ENCODE results near the gene IFNA16. TPM values are rescaled to one million over a fixed set of nuclear protein-coding genes. Genes with fewer than 3 reads are reported as not detected.
A peak's percentile ranks its signal among the peaks of the same experiment; 100 is the strongest.
"Not testable (repeated sequence)": the region's sequence is repeated elsewhere in the genome, so short reads cannot be mapped to it uniquely, and the experiment has no call there.

Gene IFNA16
- total RNA-seq, 1 experiment from 2014 or later, result not detected

DNA sequence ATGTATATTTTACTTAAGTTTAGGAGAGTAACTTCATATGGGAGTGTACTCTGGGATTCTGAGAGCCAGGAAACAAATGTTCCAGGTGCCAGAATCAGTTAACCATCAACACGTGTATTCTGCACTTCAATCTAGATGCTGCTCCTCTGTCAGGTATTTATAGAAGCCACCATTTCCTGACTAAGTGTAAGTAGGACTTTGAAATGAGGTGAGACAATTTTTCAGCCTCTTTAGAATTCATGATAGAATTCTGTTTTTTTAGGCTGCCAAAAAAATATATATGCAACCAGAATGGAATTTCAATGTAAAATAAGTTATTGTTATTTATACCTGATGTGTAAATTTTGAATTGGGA lies 19.2 kb upstream of the IFNA16 start:
- H3K27ac ChIP-seq (ENCODE audit: low read length); H3K9me2 ChIP-seq (replicated peaks; ENCODE audit: insufficient read depth, low read length); H3K9me3 ChIP-seq (ENCODE audit: low read length); H3K27me3 ChIP-seq (ENCODE audit: low read length); H3K36me3 ChIP-seq (ENCODE audit: insufficient read depth, low read length); H3K4me2 ChIP-seq (ENCODE audit: low read depth, low read length, poor library complexity, severe bottlenecking); H3K4me1 ChIP-seq (ENCODE audit: low read length); H3K9ac ChIP-seq (ENCODE audit: low read length); H3K4me3 ChIP-seq (ENCODE audit: low read length); H3K79me2 ChIP-seq (ENCODE audit: low read length); H2AFZ ChIP-seq (ENCODE audit: low read length); H4K20me1 ChIP-seq (ENCODE audit: insufficient read depth, low read depth, low read length): not testable (repeated sequence)
- DNase-seq, result peak; percentile 29

DNA sequence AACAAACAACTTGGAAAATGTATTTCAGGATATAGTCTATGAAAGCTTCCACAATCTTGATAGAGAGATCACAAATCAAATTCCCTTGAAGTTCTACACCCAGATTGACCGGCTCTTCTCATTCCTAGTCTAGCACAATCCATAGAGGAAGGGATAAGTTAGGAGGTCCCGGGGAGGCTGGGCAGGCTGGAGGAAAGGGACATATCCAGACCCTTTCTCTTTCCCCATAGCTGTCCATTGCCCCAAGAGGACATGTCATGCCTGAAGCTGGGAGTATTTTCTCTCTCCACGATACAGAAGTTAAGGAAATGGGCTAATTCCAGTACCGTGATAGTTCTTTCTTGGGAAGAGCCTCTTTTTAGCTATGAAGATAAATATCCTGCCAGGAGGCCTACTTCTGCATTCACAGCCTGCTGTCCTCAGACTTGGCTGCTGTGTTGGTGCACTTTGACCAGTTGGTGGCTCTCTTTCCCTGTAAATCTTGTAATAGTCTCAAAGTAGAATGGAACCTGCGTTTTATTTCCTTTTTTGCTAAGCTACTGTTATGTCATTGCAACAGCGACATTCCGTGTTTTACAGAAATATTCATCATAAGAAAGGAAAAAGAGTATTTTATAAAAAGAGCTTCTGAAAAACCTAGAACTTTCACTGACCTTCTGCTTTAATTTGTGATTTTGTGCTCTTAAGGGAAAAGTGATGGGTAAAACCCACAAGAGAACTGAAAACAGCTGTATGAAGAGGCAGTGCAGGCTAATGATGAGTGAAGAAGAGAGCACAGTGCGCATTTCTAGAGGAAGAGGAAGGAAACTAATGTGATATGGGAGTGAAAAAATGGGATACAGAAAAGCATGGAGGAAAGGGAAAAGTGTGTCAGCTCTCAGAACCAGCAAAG lies 18.6 kb upstream of the IFNA16 start:
- DNase-seq, result peak; percentile 81
- H3K27me3 ChIP-seq (ENCODE audit: low read length); H2AFZ ChIP-seq (ENCODE audit: low read length); H3K9me2 ChIP-seq (replicated peaks; ENCODE audit: insufficient read depth, low read length); H3K4me2 ChIP-seq (ENCODE audit: low read depth, low read length, poor library complexity, severe bottlenecking); H3K4me1 ChIP-seq (ENCODE audit: low read length); H3K9me3 ChIP-seq (ENCODE audit: low read length); H4K20me1 ChIP-seq (ENCODE audit: insufficient read depth, low read depth, low read length); H3K4me3 ChIP-seq (ENCODE audit: low read length); H3K79me2 ChIP-seq (ENCODE audit: low read length); H3K9ac ChIP-seq (ENCODE audit: low read length); H3K36me3 ChIP-seq (ENCODE audit: insufficient read depth, low read length); H3K27ac ChIP-seq (ENCODE audit: low read length): not testable (repeated sequence)

DNA sequence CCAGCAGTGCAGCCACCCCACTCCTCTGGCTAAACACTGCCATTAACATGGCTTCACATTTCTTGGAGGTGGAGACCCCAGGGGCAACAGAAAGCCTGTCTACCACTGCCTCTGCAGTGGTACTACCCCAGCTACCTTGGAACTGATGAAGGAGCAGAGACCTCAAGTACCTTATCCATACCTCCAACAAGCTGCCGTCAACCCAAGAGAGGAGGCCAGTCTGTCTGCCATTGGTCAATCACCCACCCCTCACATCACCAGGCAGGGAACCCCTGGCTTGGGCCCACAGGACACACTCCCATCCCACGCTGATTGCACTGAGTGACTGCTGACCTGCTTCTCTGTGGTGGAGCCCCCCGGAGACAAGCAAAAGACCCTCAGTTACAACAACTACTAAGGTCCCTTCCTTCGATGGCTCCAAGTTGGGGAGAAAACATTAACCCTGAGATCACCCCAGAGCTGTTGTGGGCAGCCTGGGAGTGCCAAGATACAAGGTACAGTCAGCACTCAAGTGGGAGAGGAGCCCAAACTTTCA lies 17.1 kb upstream of the IFNA16 start:
- H2AFZ ChIP-seq (ENCODE audit: low read length), result no peak overlapping the region
- no peak overlapping the region for H3K27ac ChIP-seq (ENCODE audit: low read length)
- no peaks in the 10 kb centered on the region for H3K4me1 ChIP-seq (ENCODE audit: low read length)
- no peaks in the 10 kb centered on the region for H3K9me3 ChIP-seq (ENCODE audit: low read length)
- H3K36me3 ChIP-seq (ENCODE audit: insufficient read depth, low read length), result no peaks in the 10 kb centered on the region
- H3K9me2 ChIP-seq (replicated peaks; ENCODE audit: insufficient read depth, low read length), result no peaks in the 10 kb centered on the region
- no peak overlapping the region for H3K4me2 ChIP-seq (ENCODE audit: low read depth, low read length, poor library complexity, severe bottlenecking)
- H3K27me3 ChIP-seq (ENCODE audit: low read length), result no peaks in the 10 kb centered on the region
- H3K9ac ChIP-seq (ENCODE audit: low read length), result no peak overlapping the region
- H3K4me3 ChIP-seq (ENCODE audit: low read length), result no peak overlapping the region
- DNase-seq, result no peak
- no peaks in the 10 kb centered on the region for H3K79me2 ChIP-seq (ENCODE audit: low read length)
- H4K20me1 ChIP-seq (ENCODE audit: insufficient read depth, low read depth, low read length), result no peaks in the 10 kb centered on the region

DNA sequence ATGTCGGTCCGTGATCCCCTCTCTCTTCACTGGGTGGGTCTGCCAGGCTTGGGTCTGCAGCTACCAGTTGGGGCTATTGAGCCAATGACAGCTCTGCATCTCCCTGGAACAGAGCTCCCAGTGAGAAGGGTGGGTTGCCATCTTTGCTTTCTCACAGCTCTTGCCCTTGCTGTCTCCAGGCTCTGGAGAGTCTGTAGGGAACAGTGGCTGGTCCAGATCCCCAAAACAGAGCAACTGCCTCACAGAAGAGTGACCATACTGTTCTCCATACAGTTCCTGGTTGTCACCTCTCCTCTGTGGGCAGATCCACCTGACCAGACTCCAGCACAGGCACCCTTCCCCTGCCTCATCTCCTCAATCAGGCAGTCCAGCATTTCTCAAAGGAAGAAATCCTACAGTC lies 16.1 kb upstream of the IFNA16 start:
- H3K9me2 ChIP-seq (replicated peaks; ENCODE audit: insufficient read depth, low read length), result no peaks in the 10 kb centered on the region
- H4K20me1 ChIP-seq (ENCODE audit: insufficient read depth, low read depth, low read length), result no peaks in the 10 kb centered on the region
- H3K9ac ChIP-seq (ENCODE audit: low read length), result no peak overlapping the region
- H3K4me3 ChIP-seq (ENCODE audit: low read length), result no peak overlapping the region
- H3K4me2 ChIP-seq (ENCODE audit: low read depth, low read length, poor library complexity, severe bottlenecking), result no peak overlapping the region
- no peaks in the 10 kb centered on the region for H3K36me3 ChIP-seq (ENCODE audit: insufficient read depth, low read length)
- H3K27me3 ChIP-seq (ENCODE audit: low read length), result no peaks in the 10 kb centered on the region
- no peaks in the 10 kb centered on the region for H3K9me3 ChIP-seq (ENCODE audit: low read length)
- H2AFZ ChIP-seq (ENCODE audit: low read length), result no peak overlapping the region
- no peaks in the 10 kb centered on the region for H3K4me1 ChIP-seq (ENCODE audit: low read length)
- H3K79me2 ChIP-seq (ENCODE audit: low read length), result no peaks in the 10 kb centered on the region
- DNase-seq, result no peak
- H3K27ac ChIP-seq (ENCODE audit: low read length), result no peak overlapping the region

DNA sequence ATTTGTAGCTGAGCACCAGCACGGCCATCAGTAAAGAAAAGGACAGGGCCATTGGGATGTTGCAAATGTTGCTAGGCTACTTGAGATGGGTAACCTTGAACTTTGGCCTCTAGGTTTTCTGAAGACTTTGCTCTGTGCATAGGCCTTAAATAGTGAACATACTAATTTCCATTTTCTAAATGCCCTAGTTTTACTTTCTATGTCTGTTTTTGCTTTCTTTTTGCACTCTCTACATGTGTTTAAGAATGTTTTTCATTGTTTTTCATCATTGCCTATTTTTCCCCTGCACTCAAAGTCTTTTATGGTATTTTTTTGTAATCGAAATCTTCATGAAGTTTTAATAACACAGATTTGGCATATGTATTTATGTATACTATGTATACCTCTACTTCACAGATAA lies 11.0 kb upstream of the IFNA16 start, which contains the start of gene IFNA17:
TSS of gene IFNA17 (minus strand) at position 101 of the 400 bp plus-strand sequence. CDS start at position 52, 49 bp downstream.
- Histone ChIP-seq H3K79me2 (ENCODE audit: low read length) (no peaks in the 10 kb centered on the region), H3K4me1 (ENCODE audit: low read length) (no peaks in the 10 kb centered on the region), H3K9me2 (replicated peaks; ENCODE audit: insufficient read depth, low read length) (no peaks in the 10 kb centered on the region)

DNA sequence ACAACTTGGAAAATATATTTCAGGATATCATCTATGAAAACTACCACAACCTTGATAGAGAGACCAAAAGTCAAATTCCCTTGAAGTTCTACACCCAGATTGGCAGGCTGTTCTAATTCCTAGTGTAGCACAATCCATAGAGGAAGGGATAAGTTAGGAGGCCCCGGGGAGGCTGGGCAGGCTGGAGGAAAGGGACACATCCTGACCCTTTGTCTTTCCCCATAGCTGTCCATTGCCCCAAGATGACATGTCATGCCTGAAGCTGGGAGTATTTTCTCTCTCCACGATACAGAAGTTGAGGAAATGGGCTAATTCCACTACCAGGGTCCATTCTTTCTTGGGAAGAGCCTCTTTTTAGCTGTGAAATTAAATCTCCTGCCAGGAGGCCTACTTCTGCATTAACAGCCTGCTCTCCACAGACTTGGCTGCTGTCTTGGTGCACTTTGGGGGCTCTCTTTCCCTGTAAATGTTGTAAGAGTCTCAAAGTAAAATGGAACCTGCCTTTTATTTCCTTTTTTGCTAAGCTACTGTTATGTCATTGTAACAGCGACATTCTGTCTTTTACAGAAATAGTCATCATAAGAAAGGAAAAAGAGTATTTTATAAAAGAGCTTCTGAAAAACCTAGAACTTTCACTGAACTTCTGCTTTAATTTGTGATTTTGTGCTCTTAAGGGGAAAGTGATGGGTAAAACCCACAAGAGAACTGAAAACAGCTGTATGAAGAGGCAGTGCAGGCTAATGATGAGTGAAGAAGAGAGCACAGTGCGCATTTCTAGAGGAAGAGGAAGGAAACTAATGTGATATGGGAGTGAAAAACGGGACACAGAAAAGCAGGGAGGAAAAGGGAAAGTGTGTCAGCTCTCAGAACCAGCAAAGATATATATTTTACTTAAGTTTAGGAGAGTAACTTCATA lies 3.4 kb downstream of the IFNA16 start:
- H3K79me2 ChIP-seq (ENCODE audit: low read length), result not testable (repeated sequence)

More for the DNA sequence above, 11.0 kb upstream of the IFNA16 start, which contains the start of gene IFNA17:
- H2AFZ ChIP-seq (ENCODE audit: low read length), result no peak within 1 kb of the TSS
- H3K4me3 ChIP-seq (ENCODE audit: low read length), result no peak within 1 kb of the TSS
- no peaks in the 10 kb centered on the region for H3K9me3 ChIP-seq (ENCODE audit: low read length)
- DNase-seq, result no peak
- no peaks in the 10 kb centered on the region for H4K20me1 ChIP-seq (ENCODE audit: insufficient read depth, low read depth, low read length)
- no peak within 1 kb of the TSS for H3K27ac ChIP-seq (ENCODE audit: low read length)
- H3K27me3 ChIP-seq (ENCODE audit: low read length), result no peaks in the 10 kb centered on the region
- no peaks in the 10 kb centered on the region for H3K36me3 ChIP-seq (ENCODE audit: insufficient read depth, low read length)
- no peak within 1 kb of the TSS for H3K4me2 ChIP-seq (ENCODE audit: low read depth, low read length, poor library complexity, severe bottlenecking)
- H3K9ac ChIP-seq (ENCODE audit: low read length), result no peak within 1 kb of the TSS

DNA sequence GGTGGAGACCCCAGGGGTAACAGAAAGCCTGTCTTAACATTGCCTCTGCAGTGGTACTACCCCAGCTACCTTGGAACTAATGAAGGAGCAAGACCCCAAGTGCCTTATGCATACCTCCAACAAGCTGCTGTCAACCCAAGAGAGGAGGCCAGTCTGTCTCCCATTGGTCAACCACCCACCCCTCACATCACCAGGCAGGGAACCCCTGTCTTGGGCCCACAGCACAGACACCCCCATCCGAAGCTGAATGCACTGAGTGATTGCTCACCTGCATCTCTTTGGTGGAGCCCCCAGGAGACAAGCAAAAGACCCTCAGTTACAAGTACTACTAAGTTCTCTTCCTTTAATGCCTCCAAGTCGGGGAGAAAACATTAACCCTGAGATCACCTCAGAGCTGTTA lies 5.0 kb downstream of the IFNA16 start:
- H3K4me2 ChIP-seq (ENCODE audit: low read depth, low read length, poor library complexity, severe bottlenecking); H3K27me3 ChIP-seq (ENCODE audit: low read length); H2AFZ ChIP-seq (ENCODE audit: low read length); H3K27ac ChIP-seq (ENCODE audit: low read length); H3K4me1 ChIP-seq (ENCODE audit: low read length); H3K4me3 ChIP-seq (ENCODE audit: low read length); DNase-seq; H3K36me3 ChIP-seq (ENCODE audit: insufficient read depth, low read length); H3K9ac ChIP-seq (ENCODE audit: low read length); H3K9me2 ChIP-seq (replicated peaks; ENCODE audit: insufficient read depth, low read length); H3K9me3 ChIP-seq (ENCODE audit: low read length); H3K79me2 ChIP-seq (ENCODE audit: low read length); H4K20me1 ChIP-seq (ENCODE audit: insufficient read depth, low read depth, low read length): not testable (repeated sequence)

More for the DNA sequence above, 3.4 kb downstream of the IFNA16 start:
- not testable (repeated sequence) for H3K36me3 ChIP-seq (ENCODE audit: insufficient read depth, low read length); H3K9me3 ChIP-seq (ENCODE audit: low read length); H3K9me2 ChIP-seq (replicated peaks; ENCODE audit: insufficient read depth, low read length); H3K4me3 ChIP-seq (ENCODE audit: low read length); H3K27me3 ChIP-seq (ENCODE audit: low read length); H3K27ac ChIP-seq (ENCODE audit: low read length); H4K20me1 ChIP-seq (ENCODE audit: insufficient read depth, low read depth, low read length); H3K4me1 ChIP-seq (ENCODE audit: low read length); H3K4me2 ChIP-seq (ENCODE audit: low read depth, low read length, poor library complexity, severe bottlenecking); H3K9ac ChIP-seq (ENCODE audit: low read length); H2AFZ ChIP-seq (ENCODE audit: low read length)
- DNase-seq, result peak; percentile 52

DNA sequence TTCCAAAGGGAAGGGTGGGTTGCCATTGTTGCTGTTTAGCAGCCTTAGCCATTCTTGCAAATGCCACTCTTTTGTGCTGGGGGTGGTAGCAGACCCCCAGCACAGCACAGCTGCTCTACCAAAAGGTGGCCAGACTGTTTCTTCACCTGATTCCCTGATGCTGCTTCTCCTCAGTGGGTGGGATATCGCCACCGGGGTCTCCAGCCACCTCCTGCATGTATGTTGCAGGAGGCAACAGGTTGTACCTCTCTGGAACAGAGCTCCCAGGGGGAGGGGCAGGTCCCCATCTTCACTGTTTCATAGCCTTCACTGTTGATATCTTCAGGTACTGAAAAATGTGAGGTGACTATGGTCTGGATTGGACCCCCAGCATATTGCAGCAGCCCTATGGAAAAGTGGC lies 6.3 kb downstream of the IFNA16 start:
- not testable (repeated sequence) for H3K4me1 ChIP-seq (ENCODE audit: low read length); H3K27me3 ChIP-seq (ENCODE audit: low read length); H3K9me3 ChIP-seq (ENCODE audit: low read length); H2AFZ ChIP-seq (ENCODE audit: low read length); H3K9me2 ChIP-seq (replicated peaks; ENCODE audit: insufficient read depth, low read length); H4K20me1 ChIP-seq (ENCODE audit: insufficient read depth, low read depth, low read length); H3K9ac ChIP-seq (ENCODE audit: low read length); H3K4me2 ChIP-seq (ENCODE audit: low read depth, low read length, poor library complexity, severe bottlenecking); DNase-seq; H3K79me2 ChIP-seq (ENCODE audit: low read length); H3K27ac ChIP-seq (ENCODE audit: low read length); H3K36me3 ChIP-seq (ENCODE audit: insufficient read depth, low read length); H3K4me3 ChIP-seq (ENCODE audit: low read length)

Measured in Karpas-422 (cell line).